Fibroblast of lung (primary cell): ENCODE results near the gene SYPL1.

Source experiments
- CTCF ChIP-seq, 2 donors: IDR thresholded peaks in 1 of 2; conservative IDR thresholded peaks in 1 of 2; 1 replicate in 1 of 2; 2 replicates in 1 of 2; pipeline ENCODE4 v1.5.1; 2011 to 2012; ENCODE audit warnings: low read length in 2 of 2, control low read depth in 1 of 2, inconsistent platforms in 1 of 2, low read depth in 1 of 2, mild to moderate bottlenecking in 1 of 2
- EZH2 ChIP-seq: IDR thresholded peaks from 2 replicates; pipeline ENCODE4 v1.5.1; 2012; ENCODE audit warnings: low read length, control low read depth, mild to moderate bottlenecking; ENCODE audit errors: missing control alignments

DNA sequence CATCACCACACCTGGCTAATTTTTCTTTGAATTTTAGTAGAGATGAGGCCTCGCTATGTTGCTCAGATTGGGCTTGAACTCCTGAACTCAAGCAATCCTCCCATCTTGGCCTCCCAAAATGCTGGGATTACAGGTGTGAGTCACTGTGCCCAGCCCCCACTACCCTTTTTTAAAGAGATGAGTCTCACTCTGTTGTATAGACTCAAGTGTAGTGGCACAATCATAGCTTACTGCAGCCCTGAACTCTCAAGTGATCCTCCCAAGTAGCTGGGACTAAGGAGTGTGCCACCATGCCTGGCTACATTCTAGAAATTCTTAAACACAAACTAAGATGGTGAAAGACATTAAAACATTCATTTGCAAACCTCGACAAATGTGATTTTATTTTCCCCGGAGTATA lies 12.6 kb downstream of the SYPL1 start:
- no peak for TF ChIP-seq CTCF (conservative IDR thresholded peaks at IDR 0.05 in 1 of 2, IDR thresholded peaks at IDR 0.05 in 1 of 2; ENCODE audit: low read depth in 1 of 2, low read length in 2 of 2)
- TF ChIP-seq EZH2: no peak
